HG02884 (cell line): ENCODE data around the gene SORCS3.

Experiments used
- ATAC-seq: cut with Tn5 transposase; IDR thresholded peaks from one replicate; pipeline ENCODE4 v1.9.1; 2021; ENCODE audit warnings: mild to moderate bottlenecking, moderate library complexity; ENCODE audit not compliant: unreplicated experiment

The SORCS3 gene

DNA sequence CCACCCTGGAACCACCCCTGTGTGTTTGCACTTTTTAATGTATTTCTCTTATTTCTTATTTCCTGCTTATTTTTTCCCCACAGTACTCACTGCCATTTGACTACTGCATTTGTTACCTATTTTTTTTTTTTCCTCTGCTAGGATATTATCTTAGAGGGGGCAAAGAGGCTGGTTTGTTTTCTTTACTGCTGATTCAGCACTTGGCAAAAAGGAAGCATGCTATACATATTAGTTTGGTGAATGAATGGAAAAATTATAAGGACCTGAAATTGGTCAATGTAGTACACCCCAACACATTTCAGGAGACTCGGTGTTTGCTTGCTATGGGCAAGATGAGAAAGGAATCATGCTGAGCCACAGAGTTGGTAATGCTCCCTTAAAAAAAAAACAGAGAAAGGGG is 193.5 kb downstream of the SORCS3 start:
- ATAC-seq, result no peak

DNA sequence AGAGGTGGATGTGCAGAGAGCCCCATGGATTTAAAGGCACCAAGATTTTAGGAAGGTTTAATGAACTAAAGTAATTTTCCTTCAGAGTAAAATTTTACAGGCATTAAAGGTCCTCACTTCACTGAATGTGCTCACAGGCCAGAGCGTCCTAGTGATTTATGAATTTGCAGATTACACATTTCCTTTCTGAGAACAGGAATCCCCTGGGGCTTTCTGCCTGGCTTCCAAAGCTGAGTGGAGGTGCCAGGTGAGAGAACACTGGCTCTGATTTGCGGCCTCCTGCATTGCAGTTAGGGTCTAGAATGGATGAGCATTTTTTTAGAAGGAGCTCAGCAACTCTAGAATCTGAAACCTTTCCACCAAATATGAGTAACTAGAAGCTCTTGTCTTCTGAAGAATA is 194.3 kb downstream of the SORCS3 start:
- no peak for ATAC-seq

DNA sequence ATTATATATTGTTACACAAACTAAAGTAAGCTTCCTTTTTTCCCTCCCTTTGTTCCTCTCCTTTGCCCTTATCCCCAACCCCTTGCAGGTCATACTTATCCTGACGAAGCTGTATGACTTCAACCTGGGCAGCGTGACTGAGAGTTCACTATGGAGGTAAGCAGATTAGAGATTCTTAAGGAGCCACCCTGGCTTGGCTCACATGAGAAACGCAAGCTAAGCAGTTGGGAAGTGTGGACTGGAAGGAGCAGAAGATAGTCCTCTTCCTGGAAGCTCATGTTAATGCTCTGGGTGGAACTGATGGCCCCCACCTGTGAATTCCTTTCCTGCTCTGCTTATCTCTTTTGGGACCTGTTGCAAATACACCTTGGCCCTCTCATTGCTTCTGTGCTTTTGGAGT is 201.6 kb downstream of the SORCS3 start:
- no peak for ATAC-seq

DNA sequence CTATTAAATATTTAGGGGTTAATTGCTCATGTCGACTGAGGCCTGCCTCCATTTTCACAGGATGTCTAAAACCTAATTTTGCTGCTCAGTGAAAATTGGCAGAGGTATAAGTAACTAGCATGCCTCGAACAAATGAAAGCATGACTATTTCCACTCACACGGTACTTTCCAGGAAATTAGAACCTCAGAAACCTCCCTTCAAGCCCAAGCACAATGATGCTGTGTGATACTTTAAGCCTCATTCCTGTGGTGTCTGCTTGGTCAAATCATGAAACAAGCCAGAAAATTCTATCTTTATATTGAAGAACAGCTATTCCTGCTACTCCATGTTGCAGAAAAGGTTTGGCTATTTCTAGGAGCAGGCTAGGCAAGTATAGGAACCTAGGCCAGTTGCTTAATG is 203.0 kb downstream of the SORCS3 start:
- ATAC-seq, result no peak

DNA sequence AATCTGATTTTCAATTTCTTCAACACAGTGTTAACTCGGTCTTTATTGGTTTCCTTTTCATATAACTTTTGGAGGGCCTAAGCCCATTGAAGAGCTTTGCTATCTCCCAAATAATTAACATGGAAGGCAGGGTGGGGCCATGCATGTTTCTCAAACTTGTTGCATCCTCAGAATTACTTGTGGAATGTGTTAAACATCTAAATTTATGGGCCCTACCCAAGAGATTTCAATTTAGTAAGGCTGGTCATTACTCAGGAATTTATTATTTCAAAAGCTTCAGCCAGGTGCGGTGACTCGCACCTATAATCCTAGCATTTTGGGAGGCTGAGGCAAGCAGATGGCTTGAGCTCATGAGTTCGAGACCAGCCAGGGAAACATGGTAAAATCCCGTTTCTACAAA is 208.9 kb downstream of the SORCS3 start:
- ATAC-seq, result no peak

DNA sequence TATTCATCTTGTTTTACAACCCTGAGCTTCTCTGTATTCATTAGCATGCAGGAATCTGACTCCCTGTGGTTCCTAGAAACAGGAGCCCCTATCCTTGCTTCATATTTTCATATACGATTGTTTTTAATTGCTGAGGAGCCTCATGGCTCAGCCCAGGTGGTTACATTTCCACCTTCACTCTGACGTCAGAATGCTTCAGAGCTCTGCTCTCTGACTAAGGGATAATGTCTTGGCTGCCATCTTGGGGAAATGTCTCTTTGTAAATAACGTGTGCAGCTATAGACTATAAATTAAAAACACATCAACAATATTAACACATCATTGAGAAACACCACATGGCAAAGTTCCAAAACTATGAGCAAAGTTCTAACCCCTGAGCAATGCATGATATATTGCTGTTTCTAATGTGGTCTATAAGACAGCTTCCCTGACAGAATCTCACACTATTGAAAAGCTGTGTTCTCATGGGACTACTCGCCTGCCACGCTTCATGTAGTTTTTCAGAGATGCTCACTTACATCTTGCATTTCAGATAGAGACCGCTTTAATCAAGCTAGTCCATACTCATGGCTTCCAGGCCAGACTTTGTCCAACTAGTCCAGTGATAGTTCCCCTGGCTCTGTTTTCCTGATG is 227.0 kb downstream of the SORCS3 start:
- ATAC-seq, result no peak

DNA sequence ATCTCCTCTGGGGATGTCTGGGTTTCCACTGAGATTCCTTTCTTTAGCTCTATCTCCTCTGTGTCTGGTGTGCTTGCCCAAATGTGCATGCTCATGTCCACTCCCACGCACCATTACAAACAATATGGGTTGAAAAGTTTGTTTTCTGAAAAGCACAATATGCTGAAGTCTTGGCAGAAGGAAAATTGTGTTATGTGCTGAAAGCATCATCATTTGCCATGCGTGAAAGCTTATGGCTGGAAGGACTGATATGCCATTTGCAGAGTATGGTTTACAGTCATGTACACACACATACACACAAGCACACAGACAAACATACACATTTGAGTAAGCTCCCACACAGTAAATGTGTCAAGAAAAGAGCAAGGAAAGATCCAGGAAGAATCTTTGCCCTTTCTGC is 231.6 kb downstream of the SORCS3 start:
- no peak for ATAC-seq

- ATAC-seq, result no peak
Observed at GRCh38 chr10:104873161-104873560, 232.1 kb downstream of the SORCS3 start.

DNA sequence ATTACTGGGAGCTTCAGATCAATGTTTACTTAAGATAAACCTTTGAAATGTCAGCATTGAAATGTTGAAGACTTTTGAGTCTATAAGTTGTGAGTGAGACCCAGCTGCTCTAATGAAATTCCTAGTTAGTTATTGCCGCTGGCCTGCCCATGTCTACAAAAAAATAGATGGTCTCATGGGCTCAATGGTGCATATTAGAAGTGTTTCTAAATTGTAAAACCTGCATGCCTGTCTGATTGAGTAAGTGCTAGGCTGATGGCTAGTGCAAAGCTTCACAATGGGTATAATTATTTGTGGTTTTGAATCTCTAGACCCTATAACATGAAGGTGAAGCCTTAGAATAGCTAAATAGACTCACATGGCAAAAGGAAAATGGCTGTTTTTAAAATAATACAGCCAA is 234.5 kb downstream of the SORCS3 start:
- no peak for ATAC-seq

DNA sequence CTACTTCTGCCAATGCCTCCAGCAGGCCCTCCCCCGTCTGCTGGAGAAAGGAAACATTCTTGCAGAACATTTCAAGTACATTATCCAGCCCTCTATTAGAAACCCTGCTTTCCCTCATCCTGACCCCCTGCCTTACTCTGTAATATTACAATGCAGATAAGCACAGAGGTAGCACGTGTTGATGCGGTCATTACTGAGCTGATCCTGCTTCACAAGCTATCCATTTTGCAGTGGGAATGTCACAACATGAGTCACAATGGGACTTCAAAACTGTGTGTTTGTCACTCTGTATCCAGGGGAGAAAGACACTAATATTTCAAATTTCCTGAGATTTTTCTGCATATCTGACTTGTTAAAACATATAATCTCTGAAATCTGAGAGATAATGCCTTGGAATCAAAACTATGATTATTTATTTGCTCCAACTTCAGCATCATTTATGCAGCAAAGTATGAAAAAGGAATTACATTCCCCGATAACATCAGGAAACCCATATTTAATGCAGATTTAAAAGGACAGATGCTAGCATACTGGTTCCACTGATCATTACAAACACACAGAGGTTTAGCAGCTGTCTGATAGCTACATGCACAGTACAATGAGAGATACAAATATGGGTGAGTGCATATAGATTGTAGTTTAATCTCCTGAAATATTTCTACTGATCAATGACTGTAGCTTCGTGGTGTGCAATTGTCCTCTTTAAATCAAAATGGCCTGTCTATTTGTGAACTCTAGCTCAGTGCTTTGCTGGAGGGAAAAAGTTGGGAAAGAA is 239.7 kb downstream of the SORCS3 start:
- ATAC-seq, result no peak

DNA sequence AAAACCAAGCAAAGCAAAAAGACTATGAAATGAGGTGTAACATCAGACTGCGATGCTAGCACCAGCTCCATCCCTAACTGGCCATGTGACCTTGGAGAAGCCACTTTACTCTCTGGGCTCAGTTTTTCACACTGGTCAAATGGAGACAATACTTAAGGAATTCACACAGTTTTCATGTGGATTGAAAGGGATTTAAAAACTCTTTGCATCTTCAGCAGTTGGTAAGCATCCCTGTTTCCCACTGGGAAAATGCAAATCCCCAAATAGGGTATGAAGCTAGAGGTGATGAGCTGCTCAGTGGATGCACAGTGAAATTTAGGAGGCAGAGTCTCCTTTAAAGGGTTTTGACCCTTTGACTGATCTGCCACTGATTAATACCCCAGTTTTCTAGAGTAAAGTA is 240.7 kb downstream of the SORCS3 start:
- ATAC-seq, result no peak

- ATAC-seq, result no peak
Observed at GRCh38 chr10:104892879-104893617, 252.0 kb downstream of the SORCS3 start.

DNA sequence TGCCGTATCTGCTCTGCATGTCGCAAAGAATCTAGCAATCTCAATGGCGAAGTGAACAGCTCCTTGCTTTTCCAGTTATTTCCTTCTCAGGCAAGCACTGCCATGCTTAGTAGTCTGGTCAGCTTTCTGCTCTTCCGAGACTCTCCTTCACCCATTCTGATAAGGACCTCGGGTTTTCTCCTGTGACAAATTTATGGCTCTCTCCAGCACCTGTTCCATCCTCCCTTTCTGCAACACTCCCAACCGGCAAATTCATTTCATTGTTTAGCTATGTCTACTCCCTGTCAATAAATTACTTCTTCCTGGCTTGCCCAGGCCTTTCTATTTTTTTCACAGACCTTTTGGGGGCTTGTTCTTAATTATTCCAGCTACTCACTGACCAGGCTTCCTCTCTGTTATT is 252.6 kb downstream of the SORCS3 start:
- no peak for ATAC-seq

- ATAC-seq, result no peak
Observed at GRCh38 chr10:104894681-104895080, 253.6 kb downstream of the SORCS3 start.

DNA sequence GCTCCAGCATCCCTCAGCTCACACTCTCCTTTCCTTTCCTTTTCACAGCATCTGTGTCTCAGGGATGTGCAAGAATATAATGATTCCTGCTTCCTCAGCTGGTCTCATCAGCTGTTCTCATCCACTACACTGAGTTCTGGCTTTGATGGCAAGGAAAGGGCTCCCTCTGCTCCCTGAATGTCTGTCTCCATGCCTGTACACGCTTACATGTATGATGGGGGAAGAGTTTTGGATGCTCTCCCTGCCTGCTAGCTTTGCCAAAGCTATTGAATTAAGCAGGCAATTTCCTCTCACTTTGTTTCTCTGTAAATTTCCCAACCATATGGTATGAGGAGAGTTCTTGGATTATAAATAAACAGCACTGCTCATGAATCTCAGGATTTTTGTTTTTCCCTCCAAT is 254.5 kb downstream of the SORCS3 start:
- no peak for ATAC-seq

DNA sequence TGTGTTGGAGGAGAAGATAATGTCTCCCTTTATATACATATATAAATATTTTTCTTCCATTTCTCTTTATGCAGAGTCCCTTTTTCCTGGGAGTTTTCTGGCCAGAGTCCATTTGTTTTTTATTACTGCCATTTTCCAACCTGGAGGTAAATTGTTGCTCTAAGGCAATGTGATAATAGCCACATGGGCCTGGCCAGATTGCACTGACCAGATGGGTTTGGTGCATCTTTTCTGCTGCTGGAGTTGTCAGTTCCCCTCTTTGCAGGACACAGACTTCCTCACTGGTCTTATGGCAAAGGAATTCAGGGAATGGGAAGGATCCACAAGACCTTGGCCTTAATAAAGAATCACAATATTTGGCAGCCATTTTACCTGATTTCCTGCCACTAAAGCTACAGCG is 254.9 kb downstream of the SORCS3 start:
- ATAC-seq, result no peak

- no peak for ATAC-seq
Observed at GRCh38 chr10:104897696-104898095, 256.6 kb downstream of the SORCS3 start.

DNA sequence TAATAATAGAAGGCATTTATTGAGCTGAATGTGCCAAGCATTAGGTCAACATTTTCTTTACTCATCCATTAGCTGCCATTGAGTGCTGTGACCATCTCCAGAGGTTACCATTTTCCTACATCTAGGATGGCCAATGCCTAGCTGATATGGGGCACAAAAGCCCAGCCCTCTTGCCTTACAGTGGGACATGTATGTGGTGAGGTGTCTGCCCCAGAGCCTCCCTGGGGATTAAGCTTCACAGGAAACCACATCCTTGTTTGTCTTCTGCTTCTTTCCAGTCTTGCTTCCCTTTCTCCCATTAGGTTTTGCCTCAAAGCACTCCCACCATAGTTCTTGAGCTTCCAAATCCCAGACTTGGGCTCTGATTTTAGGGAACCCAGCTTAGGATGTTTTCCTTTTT is 258.7 kb downstream of the SORCS3 start:
- ATAC-seq, result no peak

DNA sequence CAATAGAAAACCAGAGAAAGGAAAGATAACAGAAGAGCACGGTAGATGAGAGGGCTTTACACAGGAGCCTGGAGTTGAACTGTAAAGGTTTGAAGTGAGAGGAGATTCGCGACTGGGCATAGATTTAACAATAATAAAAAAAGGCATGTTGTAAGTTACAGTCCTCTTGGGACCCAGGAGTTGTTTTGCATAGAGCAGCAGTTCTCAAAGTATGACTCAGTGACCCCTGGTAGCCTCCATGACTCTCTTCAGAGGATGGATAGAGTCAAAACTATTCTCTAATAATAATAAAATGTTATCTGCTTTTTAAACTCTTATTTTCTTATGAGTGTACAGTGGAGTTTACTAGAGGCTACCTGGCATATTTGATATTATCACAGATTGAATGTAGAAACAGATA is 262.3 kb downstream of the SORCS3 start:
- ATAC-seq, result no peak

DNA sequence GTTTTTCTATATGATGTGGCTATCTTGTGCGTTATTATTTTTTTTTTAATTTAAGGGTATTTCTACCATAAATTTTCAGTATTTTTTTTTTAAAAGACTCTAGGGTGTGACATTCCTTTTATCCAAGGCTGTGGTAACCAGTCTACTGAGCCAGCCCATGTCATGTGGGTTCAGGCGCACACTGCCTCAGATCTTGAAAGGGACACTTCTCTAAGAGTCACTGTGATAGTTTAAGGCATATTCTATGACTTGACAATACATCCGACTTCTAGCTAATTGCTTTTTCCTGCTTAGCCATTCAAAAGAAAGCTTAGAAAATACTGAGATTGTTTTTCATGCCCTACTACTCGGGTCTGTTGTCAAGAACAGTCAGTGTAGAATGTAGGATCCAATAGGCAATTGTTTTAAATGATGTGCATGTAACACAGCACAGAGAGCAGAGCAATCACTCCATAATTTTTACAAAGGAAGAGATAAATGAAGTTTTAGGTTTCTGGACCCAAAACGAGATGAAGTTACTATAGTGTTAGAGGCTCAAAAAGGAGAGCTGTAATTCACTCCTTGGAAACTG is 263.7 kb downstream of the SORCS3 start:
- no peak for ATAC-seq

- no peak for ATAC-seq
Observed at GRCh38 chr10:104906112-104906511, 265.0 kb downstream of the SORCS3 start.

DNA sequence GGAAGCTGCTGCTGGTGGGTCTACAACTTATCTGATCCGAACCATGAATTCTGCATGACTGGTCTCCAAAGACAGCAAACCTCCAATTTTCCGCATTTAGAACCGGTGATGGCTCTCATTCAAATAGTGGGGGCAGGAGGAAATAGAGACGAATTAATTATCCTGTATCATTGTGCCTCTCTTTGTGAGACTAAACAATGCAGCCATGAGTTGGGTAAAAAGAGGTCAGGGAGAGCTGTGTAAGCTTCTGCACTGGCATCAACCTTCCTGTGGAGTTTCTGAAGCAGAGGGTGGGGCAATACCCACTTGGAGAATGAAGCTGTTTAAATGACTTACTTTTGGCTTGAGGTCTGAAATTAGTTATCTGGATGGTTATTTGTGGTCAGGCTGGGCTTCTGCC is 266.4 kb downstream of the SORCS3 start:
- no peak for ATAC-seq
